22Rv1 (cell line): Measurements from ENCODE around the gene TMEM208.
A peak's percentile ranks its signal among the peaks of the same experiment; 100 is the strongest.

Experiments
- CTCF ChIP-seq: fragments of 450-650 bp; IDR thresholded peaks from 2 replicates; pipeline ENCODE4 v1.5.1; 2017; ENCODE audit warnings: mild to moderate bottlenecking
- ZFX ChIP-seq: fragments of 450-650 bp; IDR thresholded peaks from 2 replicates; pipeline ENCODE4 v1.6.1; 2017; ENCODE audit warnings: antibody characterized with exemption, borderline replicate concordance

GRCh38 chr16:67179421-67180080 is 47.4 kb upstream of the TMEM208 start:
- TF ChIP-seq CTCF (peak; percentile 60), ZFX (no peak)
